IPS-20b (cell line): ENCODE data around the gene LENG8.
"Not testable (repeated sequence)": the region's sequence is repeated elsewhere in the genome, so short reads cannot be mapped to it uniquely, and the experiment has no call there.

Source experiments
- H3K27ac ChIP-seq: one replicate; pipeline ENCODE4 v1.5.1; 2013; ENCODE audit warnings: low read length
- H3K27me3 ChIP-seq: 2 replicates; pipeline ENCODE4 v1.6.1; 2013; ENCODE audit warnings: mild to moderate bottlenecking, low read length, inconsistent platforms; ENCODE audit not compliant: insufficient read depth
- H3K36me3 ChIP-seq: 2 replicates; pipeline ENCODE4 v1.6.1; 2013; ENCODE audit warnings: low read depth, mild to moderate bottlenecking, inconsistent platforms, low read length, moderate library complexity; ENCODE audit not compliant: insufficient read depth
- H3K4me1 ChIP-seq: 2 replicates; pipeline ENCODE4 v1.6.1; 2013; ENCODE audit warnings: mild to moderate bottlenecking, control low read depth, inconsistent platforms, low read length, moderate library complexity; ENCODE audit not compliant: insufficient read depth
- H3K4me3 ChIP-seq: 2 replicates; pipeline ENCODE4 v1.5.1; 2013; ENCODE audit warnings: mild to moderate bottlenecking, low read length, inconsistent platforms
- H3K9ac ChIP-seq: 2 replicates; pipeline ENCODE4 v1.6.1; 2013; ENCODE audit warnings: low read depth, mild to moderate bottlenecking, inconsistent platforms, low read length, moderate library complexity
- H3K9me3 ChIP-seq: 2 replicates; pipeline ENCODE4 v1.6.1; 2013; ENCODE audit warnings: mild to moderate bottlenecking, low read depth, low read length, inconsistent platforms; ENCODE audit not compliant: insufficient read depth

Gene LENG8

DNA sequence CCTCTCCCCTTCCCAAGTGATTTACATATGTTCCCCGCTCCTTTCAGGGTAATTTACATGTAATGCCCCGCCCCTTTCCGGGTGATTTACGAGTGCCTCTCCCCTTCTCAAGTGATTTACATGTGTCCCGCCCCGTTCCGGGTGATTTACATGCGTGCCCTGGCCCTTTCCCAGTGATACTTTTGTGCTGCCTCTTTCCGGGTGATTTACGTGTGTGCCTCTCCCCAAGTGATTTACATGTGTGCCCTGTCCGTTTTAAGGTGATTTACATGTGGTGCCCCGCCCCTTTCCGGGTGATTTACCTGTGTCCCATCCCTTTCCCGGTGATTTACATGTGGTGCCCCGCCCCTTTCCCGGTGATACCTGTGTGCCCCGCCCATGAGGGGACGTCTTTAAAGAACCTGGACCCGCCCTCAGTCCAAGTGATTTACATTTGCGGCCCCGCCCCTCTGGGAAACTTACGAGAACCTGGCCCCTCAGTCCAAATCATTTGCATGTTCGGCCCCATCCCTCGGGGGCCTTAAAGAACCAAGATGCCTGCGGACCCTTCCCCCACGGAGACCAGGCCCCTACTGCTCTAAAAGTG is 15.1 kb downstream of the LENG8 start:
- H3K27ac ChIP-seq, result peak overlapping the region; percentile 95
- peak overlapping the region; percentile 88 for H3K4me3 ChIP-seq
- peaks cover 29% of the 10 kb centered on the region for H3K36me3 ChIP-seq
- H3K9ac ChIP-seq, result peak overlapping the region; percentile 88; the same call in 1 of the 2 replicates
- H3K9me3 ChIP-seq, result no peaks in the 10 kb centered on the region
- H3K27me3 ChIP-seq, result peaks cover 18% of the 10 kb centered on the region
- no peaks in the 10 kb centered on the region for H3K4me1 ChIP-seq

GRCh38 chr19:54464630-54465425 is 15.8 kb downstream of the LENG8 start:
- Histone ChIP-seq H3K9ac (peak overlapping the region; percentile 88; the same call in 1 of the 2 replicates), H3K27me3 (peaks cover 25% of the 10 kb centered on the region), H3K4me3 (peak overlapping the region; percentile 88), H3K4me1 (no peaks in the 10 kb centered on the region), H3K36me3 (peaks cover 22% of the 10 kb centered on the region), H3K27ac (peak overlapping the region; percentile 95), H3K9me3 (no peaks in the 10 kb centered on the region)

DNA sequence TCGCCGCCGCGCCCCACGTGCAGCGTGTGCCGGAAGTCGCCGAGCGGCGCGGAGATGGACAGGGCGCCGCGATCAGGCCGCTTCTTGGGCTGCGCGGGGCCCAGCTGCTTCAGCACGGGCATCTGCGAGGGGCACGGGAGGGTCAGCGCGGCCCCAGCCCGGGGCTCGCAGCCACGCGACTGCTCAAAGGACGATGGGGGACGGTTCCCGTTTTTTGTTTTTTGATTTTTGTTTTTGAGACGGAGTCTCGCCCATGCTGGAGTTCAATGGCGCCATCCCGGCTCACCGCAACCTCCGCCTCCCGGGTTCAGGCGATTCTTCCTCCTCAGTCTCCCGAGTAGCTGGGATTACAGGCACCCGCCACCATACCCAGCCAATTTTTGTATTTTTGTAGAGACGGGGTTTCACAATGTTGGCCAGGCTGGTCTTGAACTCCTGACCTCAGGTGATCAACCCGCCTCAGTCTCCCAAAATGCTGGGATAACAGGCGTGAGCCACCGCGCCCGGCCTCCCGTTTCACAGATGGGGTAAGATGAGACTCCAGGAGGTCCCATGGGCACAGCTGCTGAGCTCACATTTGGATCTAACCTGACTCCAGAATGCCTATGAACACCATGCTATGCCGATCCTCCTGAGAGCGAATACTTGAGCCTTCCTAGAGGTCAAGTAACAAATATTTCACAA is 16.6 kb downstream of the LENG8 start:
- peaks cover under 1% of the 10 kb centered on the region; the same call in 1 of the 2 replicates for H3K4me1 ChIP-seq
- H3K9ac ChIP-seq, result no peak overlapping the region
- no peaks in the 10 kb centered on the region for H3K9me3 ChIP-seq
- no peak overlapping the region for H3K4me3 ChIP-seq
- H3K27me3 ChIP-seq, result peaks cover 33% of the 10 kb centered on the region
- no peak overlapping the region for H3K27ac ChIP-seq
- peaks cover 17% of the 10 kb centered on the region for H3K36me3 ChIP-seq

DNA sequence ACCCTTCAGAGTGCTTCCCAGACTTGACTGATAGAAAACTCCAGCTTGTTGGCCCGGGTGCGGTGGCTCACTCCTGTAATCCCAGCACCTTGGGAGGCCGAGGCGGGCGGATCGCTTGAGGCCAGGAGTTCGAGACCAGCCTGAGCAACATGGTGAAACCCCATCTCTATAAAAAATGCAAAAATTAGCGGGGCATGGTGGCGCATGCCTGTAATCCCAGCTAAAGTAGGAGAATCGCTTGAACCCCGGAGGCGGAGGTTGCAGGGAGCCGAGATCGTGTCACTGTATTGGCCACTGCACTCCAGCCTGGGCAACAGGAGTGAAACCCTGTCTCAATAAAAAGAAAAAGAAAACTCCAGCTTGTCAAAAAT is 17.1 kb downstream of the LENG8 start:
- H3K27ac ChIP-seq, H3K4me1 ChIP-seq, H3K9me3 ChIP-seq, H3K9ac ChIP-seq, H3K4me3 ChIP-seq: not testable (repeated sequence)
- peaks cover 12% of the 10 kb centered on the region for H3K36me3 ChIP-seq
- peaks cover 38% of the 10 kb centered on the region for H3K27me3 ChIP-seq

GRCh38 chr19:54469496-54469934 is 20.5 kb downstream of the LENG8 start:
- peaks cover 56% of the 10 kb centered on the region for H3K27me3 ChIP-seq
- no peak overlapping the region for H3K9ac ChIP-seq
- no peak overlapping the region for H3K27ac ChIP-seq
- peaks cover 7% of the 10 kb centered on the region; the same call in 1 of the 2 replicates for H3K4me1 ChIP-seq
- H3K9me3 ChIP-seq, result no peaks in the 10 kb centered on the region
- H3K36me3 ChIP-seq, result no peaks in the 10 kb centered on the region
- no peak overlapping the region for H3K4me3 ChIP-seq

- no peak overlapping the region for H3K27ac ChIP-seq
- H3K9ac ChIP-seq, result no peak overlapping the region
- peak overlapping the region; percentile 60; the same call in 1 of the 2 replicates for H3K4me3 ChIP-seq
Observed at GRCh38 chr19:54470276-54470887, 21.4 kb downstream of the LENG8 start.

DNA sequence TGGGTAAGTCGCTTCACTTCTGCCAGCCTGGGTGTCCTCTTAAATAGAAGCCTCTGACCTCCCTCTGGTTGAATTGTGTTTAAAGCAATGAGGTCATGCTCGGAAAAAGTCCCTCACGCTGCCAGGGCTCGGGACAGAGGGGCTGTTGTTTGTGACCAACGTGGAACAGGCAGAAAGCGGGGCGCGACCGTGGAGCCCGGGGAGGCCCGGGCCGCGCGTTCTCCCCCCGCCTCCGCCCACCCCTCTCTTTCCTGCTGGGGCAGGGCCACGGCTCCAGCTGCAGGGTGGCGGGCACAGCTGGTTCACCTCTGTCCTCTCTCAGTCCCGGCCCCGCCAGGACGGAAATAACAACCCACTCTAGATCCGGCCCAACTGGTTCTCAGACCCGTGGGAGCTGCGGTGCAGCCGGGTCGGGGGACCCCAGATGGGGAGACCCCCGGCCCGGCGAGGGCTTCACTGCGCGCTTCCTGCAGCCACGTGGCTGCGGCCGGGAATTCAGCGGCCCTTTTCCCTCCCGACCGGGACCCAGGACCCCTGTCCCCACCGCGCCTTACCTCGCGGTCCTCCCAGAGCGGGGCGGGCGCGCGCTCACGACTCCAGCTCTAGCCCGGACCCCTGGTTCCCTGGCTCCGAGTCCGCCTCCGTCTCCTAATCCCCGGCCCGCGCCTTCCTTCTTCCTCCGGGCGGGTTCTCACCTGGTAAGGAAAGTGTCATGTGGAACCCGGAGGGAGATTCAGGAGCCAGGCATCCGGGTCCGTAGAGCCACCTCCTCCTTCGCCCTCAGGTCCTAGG is 22.2 kb downstream of the LENG8 start:
- no peaks in the 10 kb centered on the region for H3K36me3 ChIP-seq
- H3K4me3 ChIP-seq, result peak overlapping the region; percentile 60
- peaks cover 47% of the 10 kb centered on the region for H3K27me3 ChIP-seq
- no peak overlapping the region for H3K27ac ChIP-seq
- peaks cover 7% of the 10 kb centered on the region; the same call in 1 of the 2 replicates for H3K4me1 ChIP-seq
- H3K9ac ChIP-seq, result peak overlapping the region; percentile 58; the same call in 1 of the 2 replicates
- H3K9me3 ChIP-seq, result no peaks in the 10 kb centered on the region

More at GRCh38 chr19:54470276-54470887, 21.4 kb downstream of the LENG8 start:
- H3K9me3 ChIP-seq, result no peaks in the 10 kb centered on the region
- H3K4me1 ChIP-seq, result peaks cover 7% of the 10 kb centered on the region; the same call in 1 of the 2 replicates
- H3K27me3 ChIP-seq, result peaks cover 55% of the 10 kb centered on the region
- no peaks in the 10 kb centered on the region for H3K36me3 ChIP-seq

DNA sequence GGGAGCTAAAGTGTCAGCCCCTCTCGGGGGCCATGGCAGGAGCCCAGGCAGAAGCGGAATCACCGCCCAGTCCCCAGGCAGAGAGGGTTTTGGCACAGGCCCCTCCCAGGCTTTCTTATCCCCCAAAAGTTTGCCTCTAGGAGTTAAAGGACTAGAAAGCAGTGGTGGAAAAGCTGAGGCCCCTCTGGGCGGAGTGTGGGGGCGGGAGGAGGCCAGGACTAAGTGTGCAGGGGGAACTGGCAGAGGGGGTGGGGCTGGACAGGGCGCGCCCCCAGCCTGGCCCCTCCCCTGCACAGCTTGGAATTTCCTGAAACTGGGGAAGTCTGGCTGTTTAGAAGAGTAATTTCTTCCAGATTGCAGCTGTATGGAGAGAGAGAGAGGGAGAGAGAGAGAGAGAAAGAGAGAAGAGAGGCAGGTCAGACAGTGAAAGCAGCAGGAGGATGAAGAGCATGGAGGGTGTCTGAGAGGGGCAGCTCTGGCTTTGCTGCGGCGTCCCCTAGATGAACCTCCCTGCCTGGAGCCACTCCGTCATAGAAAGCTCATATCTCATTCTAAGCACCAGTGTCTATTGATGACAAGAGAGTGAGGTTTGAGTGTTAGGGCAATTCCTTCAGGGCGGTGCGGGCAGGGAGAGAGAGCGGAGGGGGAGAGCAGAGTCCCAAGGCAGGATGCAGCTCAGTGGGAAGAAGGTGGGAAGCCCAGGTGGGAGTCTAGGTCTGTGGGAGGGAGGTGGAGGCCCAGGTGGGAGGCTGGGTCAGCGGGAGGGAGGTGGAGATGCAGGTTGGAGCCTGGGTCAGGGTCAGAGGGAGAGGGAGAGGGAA is 24.3 kb downstream of the LENG8 start, which contains the start of gene CDC42EP5:
TSS of gene CDC42EP5 (minus strand) at position 226 of the 821 bp plus-strand sequence. CDS start 7,749 bp downstream, outside the sequence.
- no peaks in the 10 kb centered on the region for H3K36me3 ChIP-seq
- H3K9me3 ChIP-seq, result no peaks in the 10 kb centered on the region
- peaks cover 42% of the 10 kb centered on the region for H3K27me3 ChIP-seq
- peaks cover 7% of the 10 kb centered on the region; the same call in 1 of the 2 replicates for H3K4me1 ChIP-seq
- no peak within 1 kb of the TSS for H3K27ac ChIP-seq
- H3K9ac ChIP-seq, result peak within 1 kb of the TSS; percentile 37; the same call in 1 of the 2 replicates
- H3K4me3 ChIP-seq, result peak within 1 kb of the TSS; percentile 35; the same call in 1 of the 2 replicates

- H3K36me3 ChIP-seq, result no peaks in the 10 kb centered on the region
- H3K27ac ChIP-seq, result no peak overlapping the region
- H3K9me3 ChIP-seq, result no peaks in the 10 kb centered on the region
- H3K4me3 ChIP-seq, result no peak overlapping the region
- H3K27me3 ChIP-seq, result peaks cover 38% of the 10 kb centered on the region
- peaks cover 7% of the 10 kb centered on the region; the same call in 1 of the 2 replicates for H3K4me1 ChIP-seq
- H3K9ac ChIP-seq, result 0 out of 2 replicates have a peak overlapping the region, but pooled peaks have one; percentile 37
Observed at GRCh38 chr19:54473892-54474372, 24.9 kb downstream of the LENG8 start.

DNA sequence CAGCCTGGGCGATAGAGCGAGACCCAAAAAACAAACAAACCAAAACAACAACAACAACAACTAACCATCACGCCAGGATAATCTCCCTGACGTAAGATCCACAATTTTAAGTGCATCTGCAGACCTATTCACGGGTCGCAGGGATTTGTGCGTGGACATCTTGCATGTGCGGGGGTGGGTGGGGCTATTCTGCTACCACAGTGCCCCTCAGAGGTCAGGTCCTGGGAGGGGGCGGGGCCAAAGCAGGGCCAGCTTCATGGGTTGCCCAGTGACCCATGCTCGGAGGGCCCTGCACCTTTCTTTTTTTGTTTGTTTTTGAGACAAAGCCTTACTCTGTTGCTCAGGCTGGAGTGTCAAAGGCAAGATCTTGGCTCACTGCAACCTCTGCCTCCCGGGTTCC is 26.7 kb downstream of the LENG8 start:
- no peak overlapping the region for H3K9ac ChIP-seq
- no peaks in the 10 kb centered on the region for H3K36me3 ChIP-seq

More for the DNA sequence above, 26.7 kb downstream of the LENG8 start:
- H3K27ac ChIP-seq, result no peak overlapping the region
- peaks cover 5% of the 10 kb centered on the region; the same call in 1 of the 2 replicates for H3K4me1 ChIP-seq
- H3K27me3 ChIP-seq, result peaks cover 22% of the 10 kb centered on the region
- no peaks in the 10 kb centered on the region for H3K9me3 ChIP-seq
- H3K4me3 ChIP-seq, result no peak overlapping the region
